ENCODE measurements around the gene CRYBG1.

- TF ChIP-seq CTCF (conservative IDR thresholded peaks at IDR 0.05) (no peak), ZFX (IDR thresholded peaks at IDR 0.05) (no peak)
Measured at GRCh38 chr6:106508834-106509233, 148.3 kb downstream of the CRYBG1 start.
